KMS-11 (cell line): ENCODE measurements around the gene MUTYH.
A peak's percentile ranks its signal among the peaks of the same experiment; 100 is the strongest.

Source experiments
- H2AFZ ChIP-seq: fragments of 200-600 bp; sonication (generic); 2 replicates; pipeline ENCODE4 v1.6.1; 2016; ENCODE audit warnings: antibody characterized with exemption, mixed run types, low read depth
- H3K27ac ChIP-seq: fragments of 200-600 bp; sonication (generic); 2 replicates; pipeline ENCODE4 v1.6.1; 2016; ENCODE audit warnings: mild to moderate bottlenecking, mixed run types
- H3K27me3 ChIP-seq: fragments of 200-600 bp; sonication (generic); 2 replicates; pipeline ENCODE4 v1.6.1; 2017; ENCODE audit warnings: mild to moderate bottlenecking, low read depth, mixed run types, moderate library complexity; ENCODE audit not compliant: insufficient read depth
- H3K36me3 ChIP-seq: fragments of 200-600 bp; sonication (generic); 2 replicates; pipeline ENCODE4 v1.6.1; 2017; ENCODE audit warnings: mild to moderate bottlenecking, mixed run types; ENCODE audit not compliant: insufficient read depth
- H3K4me1 ChIP-seq: fragments of 200-600 bp; sonication (generic); 2 replicates; pipeline ENCODE4 v1.6.1; 2016; ENCODE audit warnings: mild to moderate bottlenecking, low read depth, mixed run types; ENCODE audit not compliant: poor library complexity, severe bottlenecking
- H3K4me2 ChIP-seq: fragments of 200-600 bp; sonication (generic); 2 replicates; pipeline ENCODE4 v1.7.0; 2016; ENCODE audit warnings: mild to moderate bottlenecking, mixed run types
- H3K4me3 ChIP-seq: fragments of 200-600 bp; sonication (generic); IDR thresholded peaks from 2 replicates; pipeline ENCODE4 v1.6.1; 2017; ENCODE audit warnings: low read depth, low read length, mixed read lengths; ENCODE audit not compliant: insufficient read depth
- H3K79me2 ChIP-seq: fragments of 200-600 bp; sonication (generic); 2 replicates; pipeline ENCODE4 v1.6.1; 2016; ENCODE audit warnings: low read depth, mixed run types; ENCODE audit not compliant: insufficient read depth
- H3K9ac ChIP-seq: fragments of 200-600 bp; sonication (generic); 2 replicates; pipeline ENCODE4 v1.6.1; 2016; ENCODE audit warnings: mild to moderate bottlenecking, mixed run types
- H4K20me1 ChIP-seq: fragments of 200-600 bp; sonication (generic); 2 replicates; pipeline ENCODE4 v1.6.1; 2016; ENCODE audit warnings: mild to moderate bottlenecking, mixed run types; ENCODE audit not compliant: insufficient read depth
- TF ChIP-seq, protein P1 (sequence below): fragments of 200-600 bp; sonication (generic); conservative IDR thresholded peaks from 2 replicates; pipeline ENCODE4 v1.6.1; 2017; ENCODE audit warnings: low read depth, mild to moderate bottlenecking, antibody characterized with exemption, low read length, moderate library complexity, mixed read lengths

The MUTYH gene

DNA sequence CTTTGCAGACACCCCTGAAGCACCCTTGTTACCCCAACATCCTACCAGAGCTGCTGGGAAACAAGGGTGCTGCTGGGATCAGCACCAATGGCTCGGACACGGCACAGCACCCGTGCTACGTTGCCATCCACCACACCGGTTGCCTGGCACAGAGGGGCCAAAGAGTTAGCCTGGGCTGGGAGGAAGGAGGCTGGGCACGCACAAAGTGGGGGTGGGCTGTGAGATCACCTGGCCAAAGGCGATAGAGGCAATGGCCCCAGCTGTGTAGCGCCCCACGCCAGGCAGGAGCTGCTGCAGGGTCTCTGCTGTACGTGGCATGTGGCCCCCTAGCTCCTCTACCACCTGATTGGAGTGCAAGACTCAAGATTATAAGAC, 7.9 kb downstream of the MUTYH start:
- Histone ChIP-seq H3K79me2 (peaks cover 9% of the 10 kb centered on the region), H3K4me3 (no peak overlapping the region), H2AFZ (no peak overlapping the region), H3K9ac (no peak overlapping the region), H3K27me3 (no peaks in the 10 kb centered on the region), H3K4me2 (no peak overlapping the region), H3K4me1 (peaks cover 34% of the 10 kb centered on the region), H4K20me1 (no peaks in the 10 kb centered on the region), H3K36me3 (no peaks in the 10 kb centered on the region), H3K27ac (no peak overlapping the region)
- TF ChIP-seq, protein P1, sequence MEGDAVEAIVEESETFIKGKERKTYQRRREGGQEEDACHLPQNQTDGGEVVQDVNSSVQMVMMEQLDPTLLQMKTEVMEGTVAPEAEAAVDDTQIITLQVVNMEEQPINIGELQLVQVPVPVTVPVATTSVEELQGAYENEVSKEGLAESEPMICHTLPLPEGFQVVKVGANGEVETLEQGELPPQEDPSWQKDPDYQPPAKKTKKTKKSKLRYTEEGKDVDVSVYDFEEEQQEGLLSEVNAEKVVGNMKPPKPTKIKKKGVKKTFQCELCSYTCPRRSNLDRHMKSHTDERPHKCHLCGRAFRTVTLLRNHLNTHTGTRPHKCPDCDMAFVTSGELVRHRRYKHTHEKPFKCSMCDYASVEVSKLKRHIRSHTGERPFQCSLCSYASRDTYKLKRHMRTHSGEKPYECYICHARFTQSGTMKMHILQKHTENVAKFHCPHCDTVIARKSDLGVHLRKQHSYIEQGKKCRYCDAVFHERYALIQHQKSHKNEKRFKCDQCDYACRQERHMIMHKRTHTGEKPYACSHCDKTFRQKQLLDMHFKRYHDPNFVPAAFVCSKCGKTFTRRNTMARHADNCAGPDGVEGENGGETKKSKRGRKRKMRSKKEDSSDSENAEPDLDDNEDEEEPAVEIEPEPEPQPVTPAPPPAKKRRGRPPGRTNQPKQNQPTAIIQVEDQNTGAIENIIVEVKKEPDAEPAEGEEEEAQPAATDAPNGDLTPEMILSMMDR = no peak

DNA sequence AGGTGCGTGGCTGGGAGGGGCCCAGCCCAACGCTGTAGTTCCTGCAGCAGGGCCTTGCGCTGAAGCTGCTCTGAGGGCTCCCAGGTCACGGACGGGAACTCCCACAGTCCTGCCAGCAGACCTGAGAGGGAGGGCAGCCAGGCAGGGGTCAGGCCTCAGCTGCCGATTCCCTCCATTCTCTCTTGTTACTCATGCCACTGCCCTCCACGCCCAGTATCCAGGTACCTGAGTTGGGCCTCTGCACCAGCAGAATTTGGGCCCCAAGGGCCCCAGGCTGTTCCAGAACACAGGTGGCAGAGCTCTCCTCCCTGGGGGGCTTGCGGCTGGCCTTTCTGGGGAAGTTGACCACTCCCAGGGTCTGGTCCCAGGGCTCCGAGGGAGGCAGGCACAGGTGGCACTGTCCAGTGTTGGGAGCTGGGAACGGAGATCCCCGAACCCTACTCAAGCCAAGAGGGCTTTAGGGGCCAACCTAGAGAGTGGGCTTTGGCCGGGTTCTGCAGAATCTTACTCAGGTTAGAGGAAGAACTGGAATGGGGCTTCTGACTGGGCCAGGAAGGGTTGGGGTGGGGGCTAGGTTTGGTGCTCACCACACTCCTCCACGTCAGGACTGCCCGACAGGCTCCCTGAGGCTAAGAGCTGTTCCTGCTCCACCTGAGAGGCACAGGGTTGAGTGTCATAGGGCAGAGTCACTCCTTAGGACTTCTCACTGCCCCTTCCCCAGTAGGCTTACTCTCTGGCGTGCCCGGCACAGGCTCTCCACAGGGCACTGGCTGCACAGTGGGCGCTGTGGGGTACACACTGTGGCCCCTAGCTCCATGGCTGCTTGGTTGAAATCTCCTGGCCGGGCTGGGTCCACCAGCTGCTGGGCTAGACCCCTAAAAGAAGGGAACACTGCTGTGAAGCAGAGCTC, 8.5 kb downstream of the MUTYH start:
- Histone ChIP-seq H2AFZ (no peak overlapping the region), H3K27me3 (no peaks in the 10 kb centered on the region), H4K20me1 (no peaks in the 10 kb centered on the region), H3K4me2 (no peak overlapping the region), H3K79me2 (peaks cover 13% of the 10 kb centered on the region), H3K4me3 (no peak overlapping the region), H3K36me3 (no peaks in the 10 kb centered on the region), H3K4me1 (peaks cover 29% of the 10 kb centered on the region), H3K9ac (no peak overlapping the region), H3K27ac (no peak overlapping the region)
- TF ChIP-seq, protein P1 = no peak

DNA sequence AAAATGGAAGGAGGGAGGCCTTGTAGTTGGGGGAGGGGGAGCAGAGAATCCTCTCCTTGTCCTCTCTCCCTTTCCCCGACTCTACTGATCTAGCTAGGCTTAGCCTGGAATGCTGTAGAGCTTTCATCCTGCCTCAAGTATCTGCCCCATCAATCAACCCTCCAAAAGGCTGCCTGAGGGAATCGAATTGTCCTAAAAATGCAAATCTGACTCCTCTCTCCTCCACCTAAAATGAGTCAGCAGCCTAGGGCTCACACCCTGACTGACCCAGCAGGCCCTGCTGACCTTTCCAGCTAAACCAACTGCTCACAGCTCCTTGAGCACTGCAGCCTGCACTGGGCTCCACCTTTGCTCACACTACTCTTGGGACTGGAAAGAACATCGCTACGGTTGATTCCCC, 10.8 kb downstream of the MUTYH start:
- Histone ChIP-seq H3K36me3 (no peaks in the 10 kb centered on the region), H3K4me3 (no peak overlapping the region), H3K4me1 (peaks cover 24% of the 10 kb centered on the region), H3K4me2 (no peak overlapping the region; the same call in 1 of the 2 replicates), H2AFZ (no peak overlapping the region), H3K79me2 (peaks cover 13% of the 10 kb centered on the region), H4K20me1 (no peaks in the 10 kb centered on the region), H3K9ac (no peak overlapping the region), H3K27me3 (no peaks in the 10 kb centered on the region), H3K27ac (no peak overlapping the region)
- TF ChIP-seq, protein P1 = no peak

DNA sequence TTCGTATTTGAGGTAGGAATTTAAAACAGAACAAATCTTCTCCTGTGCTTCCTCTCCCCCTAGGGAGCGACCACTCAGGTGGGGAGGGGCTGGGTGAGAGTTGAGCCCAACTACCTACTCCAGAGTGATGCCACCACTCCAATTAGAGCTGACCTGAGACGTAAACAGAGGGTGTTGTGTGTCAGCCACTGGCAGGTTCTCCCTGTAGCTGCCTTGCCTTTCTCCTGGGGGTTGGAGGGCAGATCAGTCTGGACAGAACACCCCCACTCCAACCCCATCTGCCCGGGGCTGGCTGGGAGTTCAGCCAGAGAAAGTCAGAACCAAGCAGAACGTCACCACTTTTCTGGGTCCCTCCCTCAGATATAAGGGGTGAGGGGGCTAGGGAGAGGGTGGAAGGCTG, 11.6 kb downstream of the MUTYH start:
- no peak overlapping the region for H3K27ac ChIP-seq
- no peaks in the 10 kb centered on the region for H3K27me3 ChIP-seq
- peaks cover 13% of the 10 kb centered on the region for H3K79me2 ChIP-seq
- no peak overlapping the region for H3K9ac ChIP-seq
- TF ChIP-seq, protein P1 = no peak
- H3K36me3 ChIP-seq = no peaks in the 10 kb centered on the region
- peak overlapping the region; percentile 94 for H3K4me2 ChIP-seq
- H4K20me1 ChIP-seq = no peaks in the 10 kb centered on the region
- no peak overlapping the region for H3K4me3 ChIP-seq
- H2AFZ ChIP-seq = no peak overlapping the region
- peaks cover 24% of the 10 kb centered on the region for H3K4me1 ChIP-seq
